Ishikawa (cell line): ENCODE results near the gene HTR4.

Source experiments
- CEBPB ChIP-seq: IDR thresholded peaks from 2 replicates; pipeline ENCODE4 v1.6.1; 2012
- RAD21 ChIP-seq: IDR thresholded peaks from 2 replicates; pipeline ENCODE4 v1.6.1; 2012; ENCODE audit warnings: low read depth
- TCF12 ChIP-seq: IDR thresholded peaks from 2 replicates; pipeline ENCODE4 v1.6.1; 2012; ENCODE audit warnings: low read depth
- YY1 ChIP-seq: IDR thresholded peaks from 2 replicates; pipeline ENCODE4 v1.6.1; 2012; ENCODE audit warnings: low read depth
- ZBTB7A ChIP-seq: IDR thresholded peaks from 2 replicates; pipeline ENCODE4 v1.6.1; 2012; ENCODE audit warnings: low read depth
- TF ChIP-seq, protein P1 (sequence below): IDR thresholded peaks from 2 replicates; pipeline ENCODE4 v1.6.1; 2012; ENCODE audit warnings: low read depth, mild to moderate bottlenecking
- TF ChIP-seq, protein P2 (sequence below): IDR thresholded peaks from 2 replicates; pipeline ENCODE4 v1.6.1; 2012
- TF ChIP-seq, protein P3 (sequence below): IDR thresholded peaks from 2 replicates; pipeline ENCODE4 v1.6.1; 2012

DNA sequence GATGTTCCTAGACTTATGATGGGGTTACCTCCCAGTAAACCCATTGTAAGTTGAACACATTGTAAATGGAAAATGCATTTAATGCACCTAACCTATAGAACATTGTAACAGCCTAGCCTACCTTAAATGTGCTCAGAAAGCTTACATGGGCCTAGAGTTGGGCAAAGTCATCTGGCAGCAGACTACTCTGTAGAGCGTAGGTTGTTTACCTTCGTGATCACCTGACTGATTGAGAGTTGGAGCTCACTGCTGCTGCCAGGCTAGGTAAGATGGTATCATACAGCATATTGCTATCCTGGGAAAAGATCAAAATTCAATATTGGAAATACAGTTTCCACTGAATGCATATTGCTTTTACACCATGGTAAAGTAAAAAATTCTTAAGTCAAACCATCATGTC, 95.4 kb downstream of the HTR4 start:
- TF ChIP-seq ZBTB7A (no peak), CEBPB (no peak), RAD21 (no peak), YY1 (no peak), TCF12 (no peak)
- TF ChIP-seq, protein P1, sequence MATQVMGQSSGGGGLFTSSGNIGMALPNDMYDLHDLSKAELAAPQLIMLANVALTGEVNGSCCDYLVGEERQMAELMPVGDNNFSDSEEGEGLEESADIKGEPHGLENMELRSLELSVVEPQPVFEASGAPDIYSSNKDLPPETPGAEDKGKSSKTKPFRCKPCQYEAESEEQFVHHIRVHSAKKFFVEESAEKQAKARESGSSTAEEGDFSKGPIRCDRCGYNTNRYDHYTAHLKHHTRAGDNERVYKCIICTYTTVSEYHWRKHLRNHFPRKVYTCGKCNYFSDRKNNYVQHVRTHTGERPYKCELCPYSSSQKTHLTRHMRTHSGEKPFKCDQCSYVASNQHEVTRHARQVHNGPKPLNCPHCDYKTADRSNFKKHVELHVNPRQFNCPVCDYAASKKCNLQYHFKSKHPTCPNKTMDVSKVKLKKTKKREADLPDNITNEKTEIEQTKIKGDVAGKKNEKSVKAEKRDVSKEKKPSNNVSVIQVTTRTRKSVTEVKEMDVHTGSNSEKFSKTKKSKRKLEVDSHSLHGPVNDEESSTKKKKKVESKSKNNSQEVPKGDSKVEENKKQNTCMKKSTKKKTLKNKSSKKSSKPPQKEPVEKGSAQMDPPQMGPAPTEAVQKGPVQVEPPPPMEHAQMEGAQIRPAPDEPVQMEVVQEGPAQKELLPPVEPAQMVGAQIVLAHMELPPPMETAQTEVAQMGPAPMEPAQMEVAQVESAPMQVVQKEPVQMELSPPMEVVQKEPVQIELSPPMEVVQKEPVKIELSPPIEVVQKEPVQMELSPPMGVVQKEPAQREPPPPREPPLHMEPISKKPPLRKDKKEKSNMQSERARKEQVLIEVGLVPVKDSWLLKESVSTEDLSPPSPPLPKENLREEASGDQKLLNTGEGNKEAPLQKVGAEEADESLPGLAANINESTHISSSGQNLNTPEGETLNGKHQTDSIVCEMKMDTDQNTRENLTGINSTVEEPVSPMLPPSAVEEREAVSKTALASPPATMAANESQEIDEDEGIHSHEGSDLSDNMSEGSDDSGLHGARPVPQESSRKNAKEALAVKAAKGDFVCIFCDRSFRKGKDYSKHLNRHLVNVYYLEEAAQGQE = no peak
- TF ChIP-seq, protein P2, sequence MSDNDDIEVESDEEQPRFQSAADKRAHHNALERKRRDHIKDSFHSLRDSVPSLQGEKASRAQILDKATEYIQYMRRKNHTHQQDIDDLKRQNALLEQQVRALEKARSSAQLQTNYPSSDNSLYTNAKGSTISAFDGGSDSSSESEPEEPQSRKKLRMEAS = no peak
- TF ChIP-seq, protein P3, sequence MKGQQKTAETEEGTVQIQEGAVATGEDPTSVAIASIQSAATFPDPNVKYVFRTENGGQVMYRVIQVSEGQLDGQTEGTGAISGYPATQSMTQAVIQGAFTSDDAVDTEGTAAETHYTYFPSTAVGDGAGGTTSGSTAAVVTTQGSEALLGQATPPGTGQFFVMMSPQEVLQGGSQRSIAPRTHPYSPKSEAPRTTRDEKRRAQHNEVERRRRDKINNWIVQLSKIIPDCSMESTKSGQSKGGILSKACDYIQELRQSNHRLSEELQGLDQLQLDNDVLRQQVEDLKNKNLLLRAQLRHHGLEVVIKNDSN = no peak
